GM18508 (cell line): ENCODE data around the gene SPAG5.

Experiments used
- ATAC-seq: cut with Tn5 transposase; IDR thresholded peaks from one replicate; pipeline ENCODE4 v1.9.1; 2021; ENCODE audit warnings: moderate number of reproducible peaks; ENCODE audit not compliant: insufficient read depth, unreplicated experiment

Gene SPAG5

DNA sequence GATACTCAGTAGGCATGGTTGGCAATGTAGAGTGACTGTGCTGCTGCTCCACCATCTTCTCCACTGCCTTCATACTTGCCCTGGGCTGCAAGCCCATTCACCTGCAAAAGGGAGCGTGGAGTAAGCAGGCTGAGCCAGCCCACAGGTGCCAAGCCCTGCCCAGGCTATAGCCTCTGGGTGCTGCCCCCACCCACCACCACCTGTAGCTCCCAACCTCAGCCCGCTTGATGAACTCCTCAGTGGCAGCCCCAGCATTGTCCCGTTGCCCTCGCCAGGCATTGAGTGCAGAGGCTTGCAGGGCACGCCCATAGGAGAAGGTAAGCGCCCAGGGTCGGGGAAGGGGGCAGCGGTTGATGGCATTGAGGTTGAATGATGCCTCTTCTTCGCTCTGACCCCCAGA, 25.3 kb downstream of the SPAG5 start:
- no peak for ATAC-seq

DNA sequence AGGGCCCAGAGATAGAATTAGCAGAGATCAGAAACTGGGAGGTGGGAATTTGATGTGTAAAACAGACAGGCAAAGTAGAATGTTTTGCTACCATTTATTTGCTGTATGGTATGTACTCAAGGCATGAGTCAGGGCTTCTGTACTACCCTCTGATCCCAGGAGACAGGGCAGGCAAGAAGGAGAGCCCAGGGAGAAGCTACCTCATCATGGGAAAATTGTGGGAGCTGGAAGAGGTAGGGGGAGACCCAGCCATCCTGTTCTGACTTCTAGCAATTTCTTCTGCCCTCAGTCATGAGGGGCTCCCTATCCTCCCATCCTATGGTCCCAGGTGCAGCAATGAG, 25.8 kb downstream of the SPAG5 start:
- no peak for ATAC-seq

DNA sequence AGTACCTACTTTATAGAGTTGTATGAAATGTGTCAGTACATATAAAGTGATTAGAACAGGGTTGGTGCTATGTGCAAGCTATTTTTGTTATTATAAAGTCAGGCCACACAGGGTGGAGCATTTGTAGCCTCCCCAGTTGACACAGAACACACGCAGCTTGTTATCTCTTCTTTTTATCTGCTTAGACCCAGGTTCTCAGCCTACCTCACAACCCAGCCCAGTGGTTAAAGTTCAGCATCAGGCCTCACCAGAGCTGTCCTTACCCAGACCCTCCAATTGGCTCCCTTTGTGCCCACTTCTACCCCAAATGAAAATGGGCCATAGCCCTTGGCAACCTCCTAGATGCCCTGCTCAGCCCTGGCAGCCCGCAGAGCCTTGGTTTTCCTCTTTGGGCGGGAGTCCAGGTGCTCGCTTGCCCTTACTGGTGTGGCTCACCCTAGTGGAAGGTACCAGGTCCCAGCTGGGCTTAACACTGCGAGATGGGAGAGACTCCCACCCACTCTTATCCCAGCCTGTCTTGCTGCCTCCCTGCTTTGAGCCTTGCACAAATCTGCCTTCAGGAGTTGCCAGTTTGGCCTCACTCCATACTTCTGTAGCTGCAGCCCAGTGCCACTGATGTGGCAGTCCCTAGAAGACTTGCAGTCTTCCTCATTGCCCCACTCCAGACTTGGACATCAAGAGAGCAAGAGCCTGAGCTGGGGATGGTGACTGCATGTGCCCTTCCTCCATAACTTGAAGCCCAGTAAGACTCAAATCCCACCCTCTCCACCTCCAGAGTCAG, 26.4 kb downstream of the SPAG5 start:
- ATAC-seq, result no peak

DNA sequence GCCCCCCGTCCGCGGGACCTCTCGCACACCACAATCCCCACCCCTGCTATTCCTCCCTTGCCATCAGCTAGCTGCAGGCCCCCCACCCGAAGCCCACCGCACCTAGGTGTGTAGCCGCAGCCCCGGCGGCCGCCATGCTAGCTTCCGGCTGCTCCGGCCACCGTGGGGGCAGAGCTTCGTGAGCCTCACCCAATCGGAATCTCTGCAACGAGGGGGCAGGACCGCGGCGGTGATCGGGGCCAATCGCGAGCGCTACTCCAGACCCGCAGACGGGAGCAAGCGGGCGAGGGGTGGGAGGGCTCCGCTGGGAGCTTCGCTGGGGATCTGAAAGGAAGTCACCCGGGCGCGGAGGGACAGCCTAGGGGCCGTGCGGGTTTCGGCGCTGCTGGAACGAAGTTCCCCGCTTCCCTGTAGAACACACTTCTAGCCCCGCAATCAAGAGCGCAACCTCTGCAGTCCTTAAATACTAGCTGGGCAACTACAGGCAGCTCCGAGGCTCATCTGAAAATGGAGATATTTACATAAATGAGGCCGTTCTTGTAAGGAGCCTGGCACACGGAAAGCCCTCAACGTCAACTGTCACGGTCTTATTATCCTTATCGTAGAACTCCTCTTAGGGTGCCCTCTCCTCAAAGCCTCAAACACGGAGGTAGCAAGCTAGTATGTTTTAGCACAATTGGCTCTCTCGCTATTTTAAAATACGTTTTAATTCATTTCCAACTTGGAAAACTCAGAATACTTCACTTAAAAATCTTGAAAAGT, 27.3 kb downstream of the SPAG5 start, which contains the start of gene PIGS:
Gene PIGS, minus strand, starts transcription at position 164 of the 762 bp plus-strand sequence. Its CDS starts 28 bp downstream, at position 136.
- no peak for ATAC-seq

DNA sequence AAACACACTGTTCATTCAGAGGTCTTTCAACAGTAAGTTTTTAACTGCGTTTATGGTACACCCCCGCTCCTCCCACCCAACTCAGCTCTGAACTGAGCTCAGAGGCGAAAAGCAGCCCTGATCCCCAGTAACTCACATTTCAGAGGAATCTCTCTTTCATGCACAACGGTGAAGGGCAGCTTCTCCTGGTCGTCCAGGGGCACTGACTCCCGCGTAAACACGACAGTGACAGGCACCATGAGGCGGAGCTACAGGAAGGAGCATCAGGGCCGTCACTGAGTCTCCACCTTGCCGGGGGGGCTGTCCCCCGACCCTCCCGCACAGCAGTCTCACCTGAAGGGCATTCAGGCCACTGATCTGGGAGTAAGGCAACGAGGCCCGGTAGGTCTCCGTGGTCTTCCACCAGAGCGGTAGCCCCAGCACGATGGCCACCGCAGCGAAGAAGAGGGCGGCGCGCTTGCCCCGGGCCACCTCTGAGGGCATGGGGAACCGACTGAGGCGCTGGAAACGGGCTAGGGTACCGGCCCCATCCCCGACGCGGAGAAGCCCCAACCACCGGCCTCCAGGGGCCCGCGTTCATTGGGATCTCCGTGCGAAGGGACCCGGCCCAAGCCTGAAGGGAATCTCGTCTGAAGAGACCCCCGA, 28.0 kb downstream of the SPAG5 start:
- ATAC-seq, result no peak

DNA sequence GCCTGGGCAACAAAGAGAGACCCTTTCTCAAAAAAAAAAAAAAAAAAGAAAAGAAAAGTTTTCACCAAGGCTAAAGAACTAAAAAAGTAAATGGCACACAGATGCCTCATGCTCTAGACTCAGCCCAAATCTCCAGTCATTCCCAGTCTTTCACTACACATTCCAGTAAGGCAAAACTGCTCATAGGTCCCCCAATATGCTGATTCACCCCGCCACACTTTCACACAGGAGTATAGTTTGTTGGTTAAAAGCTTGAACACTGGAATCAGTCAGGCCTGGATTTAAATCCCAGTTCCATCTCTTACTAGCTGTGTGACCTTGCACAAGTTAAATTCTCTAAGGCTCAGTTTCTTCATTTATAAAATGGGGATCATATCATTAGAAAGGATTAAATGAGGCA, 29.4 kb downstream of the SPAG5 start:
- no peak for ATAC-seq

DNA sequence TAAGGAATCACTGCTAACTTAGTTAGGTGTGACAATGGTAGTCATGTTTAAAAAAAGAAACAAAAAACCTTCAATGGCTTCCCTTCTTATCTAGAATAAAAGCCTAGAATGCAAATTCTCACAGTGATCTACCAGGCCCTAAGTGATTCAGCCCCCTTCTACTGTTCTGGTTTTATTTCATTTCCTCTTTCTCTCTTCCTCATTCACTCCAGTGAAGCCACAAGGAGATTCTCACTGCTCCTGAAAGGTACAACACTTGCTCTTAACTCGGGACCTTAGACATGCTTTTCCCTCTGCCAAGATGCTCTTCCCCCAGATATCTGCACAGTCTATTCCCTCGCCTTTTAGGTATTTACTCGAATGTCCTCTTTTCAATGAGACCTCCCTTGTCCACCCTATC, 31.2 kb downstream of the SPAG5 start:
- ATAC-seq, result no peak

DNA sequence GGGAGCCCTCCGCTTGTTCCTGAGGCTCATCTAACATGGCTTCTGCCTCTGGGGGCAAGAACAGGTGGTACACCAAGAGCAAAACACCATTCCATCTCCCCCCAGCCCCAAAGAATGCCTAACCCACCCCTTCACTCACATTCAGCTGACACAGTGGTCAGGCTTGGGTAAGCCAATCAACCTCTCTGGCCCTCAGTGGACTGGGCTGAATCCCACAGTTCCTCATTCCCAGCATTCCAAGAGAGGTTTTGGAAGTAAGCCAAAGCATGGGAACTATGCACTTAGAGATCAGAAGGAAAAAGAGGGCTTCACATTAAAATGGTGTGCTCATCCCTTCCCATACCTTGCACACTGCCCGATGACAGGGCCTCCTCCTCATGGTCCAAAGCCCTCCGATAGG, 35.4 kb downstream of the SPAG5 start:
- ATAC-seq, result no peak

DNA sequence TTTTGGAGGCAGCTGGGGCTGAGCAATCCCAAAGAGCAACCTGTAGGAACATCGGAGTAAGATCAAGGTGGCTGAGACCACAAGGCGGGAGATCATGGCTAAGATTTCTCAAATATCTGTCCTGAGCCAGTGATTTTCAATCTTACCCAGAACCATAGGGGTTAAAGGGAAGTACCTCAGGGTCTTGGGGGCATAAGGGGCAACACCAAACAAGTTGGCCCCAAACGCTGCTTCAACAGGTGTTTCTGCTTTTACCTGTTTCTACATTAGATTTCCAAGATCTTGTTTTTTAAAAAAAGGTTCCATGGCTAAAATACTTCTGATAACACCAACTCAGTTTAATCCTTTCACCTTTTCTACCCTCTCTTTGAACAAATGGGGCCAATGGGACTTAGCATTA, 43.8 kb downstream of the SPAG5 start:
- no peak for ATAC-seq

DNA sequence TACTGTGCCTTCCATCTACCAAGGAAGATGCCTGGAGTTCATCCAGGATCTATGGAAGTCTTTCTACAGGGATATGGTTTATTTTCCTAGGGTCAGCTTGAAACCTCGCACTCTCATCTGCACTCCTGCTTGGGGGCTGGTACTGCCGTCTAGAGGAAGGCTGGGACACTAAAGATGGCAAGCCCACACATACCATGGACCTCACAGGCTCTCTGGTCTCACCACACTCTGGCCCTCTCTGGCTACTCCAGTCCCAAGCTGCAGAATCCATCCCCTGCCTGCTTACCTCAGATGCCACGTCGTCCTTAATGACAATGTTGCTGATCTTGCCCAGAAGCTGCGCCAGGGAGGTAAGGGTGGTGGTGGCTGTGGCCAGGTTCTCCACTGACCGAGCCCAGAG, 44.3 kb downstream of the SPAG5 start:
- ATAC-seq, result no peak

DNA sequence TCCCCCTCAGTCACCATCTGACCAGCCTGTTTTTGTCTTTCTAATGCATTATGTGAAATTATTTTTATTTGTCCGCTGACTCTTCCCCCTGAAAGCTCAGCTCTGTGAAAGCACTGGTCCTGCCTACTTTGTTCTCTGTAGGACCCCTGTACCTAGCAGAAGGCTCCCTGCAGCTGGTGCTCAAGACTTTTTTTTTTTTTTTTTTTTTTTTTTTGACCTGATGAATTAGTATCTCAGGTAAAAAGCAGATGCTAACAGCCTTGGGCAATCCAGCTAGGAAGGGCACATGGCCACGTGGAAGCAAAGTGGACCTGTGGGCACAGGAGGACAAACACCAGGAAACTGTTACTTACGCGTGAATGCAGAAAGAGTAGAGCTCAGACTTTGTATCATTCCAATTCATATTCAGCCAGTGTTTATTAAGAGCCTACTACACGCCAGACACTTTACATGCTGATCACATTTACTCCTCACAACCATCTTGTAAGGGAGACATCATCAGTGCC, 45.8 kb downstream of the SPAG5 start:
- no peak for ATAC-seq

DNA sequence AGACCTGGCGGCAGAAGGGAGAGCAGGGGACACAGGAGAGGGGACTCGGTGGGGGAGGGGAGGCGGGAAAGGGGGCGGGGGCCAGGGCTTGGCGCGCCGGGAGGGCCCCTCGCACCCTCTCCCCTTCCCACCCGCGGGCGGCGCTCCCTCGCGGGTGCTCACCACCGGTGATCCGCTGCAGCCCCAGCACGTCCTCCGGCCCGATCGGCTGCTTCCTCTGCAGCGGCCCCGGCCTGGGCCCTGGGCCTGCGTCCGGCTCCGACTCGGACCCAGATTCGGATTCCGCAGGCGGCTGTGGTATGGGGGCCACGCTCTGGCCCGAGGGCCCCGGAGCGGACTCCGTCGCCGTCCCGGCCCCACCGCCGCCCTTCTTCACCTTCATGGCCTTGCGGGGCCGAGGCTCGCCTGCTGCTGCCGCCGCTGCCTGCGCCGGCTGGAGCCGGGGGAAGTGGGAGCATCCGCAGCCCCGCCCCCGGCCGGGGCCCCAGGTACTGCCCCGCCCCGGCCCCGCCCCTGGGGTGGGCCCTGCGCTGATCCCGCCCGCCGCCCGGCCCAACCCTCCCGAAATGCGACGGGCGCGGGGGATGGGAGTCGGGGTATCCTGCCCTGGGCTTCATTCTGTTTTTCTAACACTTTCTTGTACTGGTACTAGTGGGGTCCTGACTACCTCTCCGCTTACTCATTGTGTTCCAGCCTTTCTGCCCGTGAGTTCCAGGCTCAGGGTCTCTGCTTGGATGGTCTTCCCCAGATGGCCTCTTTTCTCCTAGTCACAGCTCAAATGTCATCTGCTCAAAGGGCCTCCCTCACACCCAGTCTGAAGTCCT, 46.4 kb downstream of the SPAG5 start, which contains the start of gene UNC119:
Gene UNC119, minus strand, starts transcription at position 449 of the 824 bp plus-strand sequence. Its CDS starts 67 bp downstream, at position 382.
- ATAC-seq, result no peak

DNA sequence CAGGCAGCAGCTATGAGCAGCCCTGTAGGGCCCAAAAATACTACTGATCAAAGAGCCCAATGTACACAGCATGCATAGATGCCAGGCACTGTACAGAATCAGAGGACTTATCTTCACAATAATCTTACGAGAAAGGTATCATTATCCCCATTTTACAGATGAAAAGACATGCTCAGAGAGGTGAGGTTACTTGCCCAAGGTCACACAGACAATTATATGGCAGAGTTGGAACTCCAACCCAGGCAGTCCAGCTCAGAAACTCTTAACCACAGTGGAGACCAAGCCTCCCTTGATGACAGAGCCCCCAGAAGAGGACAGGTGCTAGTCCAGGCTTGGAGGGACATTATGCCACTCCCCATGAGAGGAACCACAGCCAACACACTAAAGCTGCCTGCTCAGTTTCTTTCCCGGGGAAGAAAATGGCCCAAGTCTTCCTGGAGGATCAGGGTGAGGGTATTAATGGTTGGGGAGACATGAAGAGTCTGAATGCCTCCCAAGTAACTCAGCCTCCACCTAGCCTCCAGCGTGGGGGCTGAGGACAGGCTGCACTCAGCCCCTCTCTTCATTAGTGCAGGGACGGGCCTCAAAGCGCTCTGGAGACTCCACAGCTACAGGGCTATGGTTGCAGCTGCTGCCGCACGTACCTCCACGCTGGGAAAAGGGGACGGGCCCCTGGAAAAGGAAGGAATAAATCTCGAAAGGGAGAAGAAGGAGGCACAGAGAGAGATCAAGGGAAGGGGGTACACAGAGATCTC, 47.2 kb downstream of the SPAG5 start:
- no peak for ATAC-seq

DNA sequence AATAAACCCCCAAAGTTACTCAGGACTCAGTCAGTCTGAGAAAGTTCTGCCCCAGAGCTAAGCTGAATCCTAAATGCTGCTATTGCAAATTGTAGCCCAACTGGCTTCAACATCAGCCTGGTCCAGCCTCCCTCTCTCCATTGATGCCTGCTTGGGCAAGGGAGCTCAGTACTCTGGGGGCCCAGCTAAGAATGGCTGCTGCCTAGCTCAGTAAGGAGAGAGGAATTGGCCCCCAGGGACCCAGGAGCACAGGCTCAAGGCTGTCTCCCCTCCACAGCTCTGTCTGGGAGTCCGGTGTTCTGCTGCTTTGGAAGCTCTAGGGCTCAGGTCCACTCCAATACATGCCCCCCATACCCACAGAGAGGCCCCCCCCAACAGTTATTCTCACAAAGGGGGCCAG, 48.0 kb downstream of the SPAG5 start:
- no peak for ATAC-seq

DNA sequence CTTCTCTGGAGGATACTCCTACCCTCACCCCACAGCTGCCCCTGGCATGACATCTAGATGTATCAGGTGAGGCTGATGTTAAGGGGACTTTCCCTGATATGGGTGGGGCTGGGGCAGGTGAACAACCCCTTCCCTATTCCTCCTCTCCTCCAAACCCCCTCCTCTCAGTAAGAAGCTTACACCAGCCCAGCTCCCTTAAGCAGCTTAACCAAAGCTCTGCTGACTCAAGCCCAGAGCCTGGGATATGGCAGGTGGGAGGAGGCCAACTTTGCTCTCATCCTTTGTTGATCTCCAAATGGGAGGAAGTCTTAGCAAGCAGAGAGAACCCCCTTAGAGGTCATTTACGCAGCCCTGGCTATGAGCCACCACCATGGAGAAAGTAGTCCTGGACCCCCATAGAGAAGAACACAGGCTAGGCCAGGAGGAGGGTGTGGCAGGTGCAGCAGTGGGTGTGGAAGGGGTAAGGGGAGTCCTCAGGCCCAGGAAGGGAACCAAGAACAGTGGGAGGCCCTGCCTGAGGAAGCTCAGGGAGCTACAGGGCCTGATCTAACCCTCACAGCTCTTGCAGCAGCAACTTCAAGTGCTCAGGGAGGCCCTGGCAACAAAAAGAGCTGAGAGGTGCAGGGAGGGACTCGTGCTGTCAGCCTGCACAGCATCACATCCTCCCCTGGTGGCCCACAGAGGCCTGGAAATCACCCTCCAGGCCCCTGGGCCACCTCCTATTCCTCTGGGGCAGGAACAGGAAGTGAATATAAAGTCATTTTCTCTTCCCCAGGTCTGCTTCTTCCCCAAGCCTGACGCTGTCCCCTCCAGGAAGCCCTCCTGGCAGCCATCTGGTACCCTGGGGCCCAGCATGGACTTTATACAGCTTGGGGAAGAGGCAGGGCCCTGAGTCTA, 49.3 kb downstream of the SPAG5 start:
- no peak for ATAC-seq

DNA sequence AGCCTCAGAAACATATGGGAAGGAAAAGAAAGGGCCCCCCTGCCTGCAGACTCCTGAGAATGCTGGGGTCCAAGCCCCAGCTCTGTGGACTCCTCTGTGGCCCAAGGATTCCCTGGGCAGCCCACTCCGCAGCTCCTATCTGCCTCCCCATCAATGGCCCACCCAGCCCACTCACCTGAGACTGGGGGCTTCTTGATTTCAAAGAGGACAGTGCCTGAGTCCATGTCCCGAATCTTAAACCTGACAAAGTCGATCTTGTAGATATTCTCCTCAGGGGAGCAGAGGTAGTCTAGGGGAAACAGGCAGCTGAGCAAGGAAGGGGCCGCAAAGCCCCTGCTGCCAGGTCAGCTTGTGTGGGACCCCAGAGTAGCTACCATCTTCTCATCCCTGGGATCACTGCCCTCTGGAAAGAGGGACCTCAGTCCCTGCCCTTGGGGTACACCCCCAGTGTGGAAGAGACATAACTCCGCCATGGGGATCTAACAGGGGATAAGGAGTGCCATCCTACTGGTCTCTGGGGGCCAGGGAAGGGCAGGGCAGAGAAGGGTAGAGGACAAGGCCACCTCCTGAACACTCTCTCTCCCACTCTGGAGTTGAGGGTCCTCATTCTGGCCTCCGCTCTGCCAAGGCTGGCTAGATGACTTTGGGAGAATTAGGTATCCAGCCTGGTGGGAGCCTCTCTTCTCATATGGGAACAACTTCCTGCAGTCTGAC, 50.3 kb downstream of the SPAG5 start:
- no peak for ATAC-seq

DNA sequence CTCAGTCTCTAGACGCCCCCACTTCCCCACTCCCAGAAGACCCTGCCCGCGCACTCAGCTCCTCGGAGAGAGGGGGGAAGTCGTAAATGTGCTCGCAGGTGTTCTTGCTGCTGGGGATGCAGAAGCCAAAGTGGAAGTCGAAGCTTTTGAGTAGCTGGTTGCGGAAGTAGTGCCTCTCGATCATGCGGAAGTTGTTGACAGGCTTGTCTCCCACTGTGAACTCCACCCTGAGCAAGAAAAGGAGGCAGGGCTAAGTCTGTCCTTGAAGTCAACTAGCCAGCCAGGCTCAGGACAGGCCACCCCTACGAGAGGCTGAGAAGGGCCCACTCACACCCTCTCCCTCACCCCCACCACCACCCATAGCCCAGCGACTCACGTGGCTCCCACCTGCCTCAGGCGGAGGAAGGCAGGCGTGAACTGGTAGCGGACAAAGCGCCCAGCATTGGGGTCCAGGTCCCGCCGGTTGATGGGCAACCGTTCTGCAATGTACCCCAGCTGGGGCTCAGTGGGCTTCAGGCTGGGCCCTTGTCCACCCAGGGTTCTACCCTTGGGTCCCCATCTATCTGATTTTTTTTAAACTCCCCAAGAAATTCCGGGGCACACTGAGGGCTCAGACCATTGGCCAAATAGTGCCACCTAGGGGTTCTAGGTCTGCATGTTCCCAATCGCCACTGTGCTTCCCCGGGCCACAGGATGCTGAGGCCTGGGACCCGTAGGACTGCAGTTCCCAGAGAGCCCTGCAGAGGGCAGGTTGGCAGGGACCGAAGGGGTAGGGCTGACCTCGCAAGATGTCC, 51.0 kb downstream of the SPAG5 start:
- ATAC-seq, result no peak
